Uterus (tissue), 2 donors: ENCODE results near the gene TNFRSF1A.

ENCODE experiments used
- POLR2A ChIP-seq, 2 donors: fragments of 450-650 bp; IDR thresholded peaks; one replicate each; pipeline ENCODE4 v1.6.1; 2016; ENCODE audit warnings: antibody characterized with exemption in 2 of 2, mild to moderate bottlenecking in 1 of 2, moderate library complexity in 1 of 2
- TF ChIP-seq, protein P1 (sequence below), 4 experiments: fragments of 200-600 bp in 2 of 4; fragments of 450-650 bp in 2 of 4; sonication (generic) in 2 of 4; IDR thresholded peaks; one replicate each; pipeline ENCODE4 v1.5.1; 2016 to 2019; ENCODE audit warnings: antibody characterized with exemption in 4 of 4, mild to moderate bottlenecking in 2 of 4, moderate library complexity in 1 of 4

DNA sequence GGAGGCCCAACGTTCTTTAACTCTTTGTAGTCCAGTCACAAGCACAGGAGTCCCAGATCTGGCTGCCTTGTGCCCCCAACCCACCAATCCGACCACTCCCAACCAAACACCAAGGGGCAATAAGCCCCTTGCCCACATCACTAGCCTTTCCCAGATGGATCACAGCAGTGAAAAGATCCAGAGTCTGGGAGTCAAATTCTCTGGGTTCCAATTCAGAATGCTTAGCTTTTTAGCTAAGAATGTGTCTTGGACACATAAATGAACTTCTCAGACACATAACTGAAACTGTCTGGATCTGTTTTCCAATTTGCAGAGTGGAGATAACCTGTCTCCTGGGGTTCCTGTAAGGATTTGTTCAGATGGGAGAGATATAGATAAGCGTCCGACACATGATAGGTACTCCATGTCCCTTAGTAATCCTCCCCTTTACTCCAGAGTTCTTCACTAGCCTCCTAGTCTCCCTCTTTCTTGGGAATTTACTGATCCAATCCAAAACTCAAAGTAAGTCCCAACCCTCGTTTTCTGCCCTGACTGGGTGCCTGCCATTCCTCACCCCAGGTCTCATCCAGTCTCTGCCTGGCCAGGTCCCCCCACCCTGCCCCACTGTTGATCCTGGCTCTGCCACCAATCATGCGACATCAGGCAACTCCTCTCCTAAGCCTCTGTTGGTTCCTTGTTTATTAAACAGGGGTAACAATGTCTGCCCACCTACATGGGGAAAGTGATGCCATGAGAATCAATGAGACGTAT lies 439 bp upstream of the TNFRSF1A start:
- no peak for TF ChIP-seq POLR2A (IDR thresholded peaks at IDR 0.05)
- TF ChIP-seq, protein P1, sequence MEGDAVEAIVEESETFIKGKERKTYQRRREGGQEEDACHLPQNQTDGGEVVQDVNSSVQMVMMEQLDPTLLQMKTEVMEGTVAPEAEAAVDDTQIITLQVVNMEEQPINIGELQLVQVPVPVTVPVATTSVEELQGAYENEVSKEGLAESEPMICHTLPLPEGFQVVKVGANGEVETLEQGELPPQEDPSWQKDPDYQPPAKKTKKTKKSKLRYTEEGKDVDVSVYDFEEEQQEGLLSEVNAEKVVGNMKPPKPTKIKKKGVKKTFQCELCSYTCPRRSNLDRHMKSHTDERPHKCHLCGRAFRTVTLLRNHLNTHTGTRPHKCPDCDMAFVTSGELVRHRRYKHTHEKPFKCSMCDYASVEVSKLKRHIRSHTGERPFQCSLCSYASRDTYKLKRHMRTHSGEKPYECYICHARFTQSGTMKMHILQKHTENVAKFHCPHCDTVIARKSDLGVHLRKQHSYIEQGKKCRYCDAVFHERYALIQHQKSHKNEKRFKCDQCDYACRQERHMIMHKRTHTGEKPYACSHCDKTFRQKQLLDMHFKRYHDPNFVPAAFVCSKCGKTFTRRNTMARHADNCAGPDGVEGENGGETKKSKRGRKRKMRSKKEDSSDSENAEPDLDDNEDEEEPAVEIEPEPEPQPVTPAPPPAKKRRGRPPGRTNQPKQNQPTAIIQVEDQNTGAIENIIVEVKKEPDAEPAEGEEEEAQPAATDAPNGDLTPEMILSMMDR (IDR thresholded peaks at IDR 0.05) = no peak
